ENCODE results near the gene NBL1.

DNA sequence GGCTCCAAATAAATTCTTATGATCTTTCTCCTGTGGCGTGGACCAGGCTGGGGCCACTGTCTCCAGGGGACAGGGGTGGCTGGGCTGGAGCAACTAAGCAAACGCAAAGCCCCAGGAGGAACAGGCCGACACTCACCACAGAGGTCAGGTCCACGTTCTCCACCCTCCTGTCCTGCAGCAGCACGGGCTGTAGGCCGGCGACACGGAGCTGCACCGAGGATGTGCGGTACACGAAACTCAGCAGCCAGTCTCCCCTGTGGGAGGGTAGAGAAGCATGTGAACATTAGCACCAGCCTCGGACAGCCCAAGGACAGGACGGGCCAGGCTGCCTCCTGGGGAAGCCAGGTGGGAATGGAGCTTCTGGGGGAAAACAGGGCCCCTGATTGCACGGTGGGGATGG is 50.2 kb downstream of the NBL1 start:
- TF ChIP-seq, protein P1, sequence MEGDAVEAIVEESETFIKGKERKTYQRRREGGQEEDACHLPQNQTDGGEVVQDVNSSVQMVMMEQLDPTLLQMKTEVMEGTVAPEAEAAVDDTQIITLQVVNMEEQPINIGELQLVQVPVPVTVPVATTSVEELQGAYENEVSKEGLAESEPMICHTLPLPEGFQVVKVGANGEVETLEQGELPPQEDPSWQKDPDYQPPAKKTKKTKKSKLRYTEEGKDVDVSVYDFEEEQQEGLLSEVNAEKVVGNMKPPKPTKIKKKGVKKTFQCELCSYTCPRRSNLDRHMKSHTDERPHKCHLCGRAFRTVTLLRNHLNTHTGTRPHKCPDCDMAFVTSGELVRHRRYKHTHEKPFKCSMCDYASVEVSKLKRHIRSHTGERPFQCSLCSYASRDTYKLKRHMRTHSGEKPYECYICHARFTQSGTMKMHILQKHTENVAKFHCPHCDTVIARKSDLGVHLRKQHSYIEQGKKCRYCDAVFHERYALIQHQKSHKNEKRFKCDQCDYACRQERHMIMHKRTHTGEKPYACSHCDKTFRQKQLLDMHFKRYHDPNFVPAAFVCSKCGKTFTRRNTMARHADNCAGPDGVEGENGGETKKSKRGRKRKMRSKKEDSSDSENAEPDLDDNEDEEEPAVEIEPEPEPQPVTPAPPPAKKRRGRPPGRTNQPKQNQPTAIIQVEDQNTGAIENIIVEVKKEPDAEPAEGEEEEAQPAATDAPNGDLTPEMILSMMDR (IDR thresholded peaks at IDR 0.05), result no peak
- no peak for TF ChIP-seq POLR2A (IDR thresholded peaks at IDR 0.05)
- no peak for TF ChIP-seq EP300 (IDR thresholded peaks at IDR 0.05)

Measured in ovary (tissue), 3 donors.